Neural crest cell (in vitro differentiated cells): ENCODE data around the gene ZNF8. TPM values are rescaled to one million over a fixed set of nuclear protein-coding genes. Genes with fewer than 3 reads are reported as not detected.
A peak's percentile ranks its signal among the peaks of the same experiment; 100 is the strongest.

ENCODE experiments used
- DNase-seq: peaks from one replicate; pipeline ENCODE4 v3.0.0; 2021; ENCODE audit warnings: low read depth, mixed read lengths, low spot score
- H3K27ac Mint-ChIP-seq: one replicate; pipeline ENCODE4 v1.8.0; 2021; ENCODE audit warnings: mild to moderate bottlenecking, mixed read lengths; ENCODE audit not compliant: unreplicated experiment
- H3K27me3 Mint-ChIP-seq: 2 replicates; pipeline ENCODE4 v1.8.0; 2021; ENCODE audit warnings: low read depth, mild to moderate bottlenecking, mixed read lengths
- H3K36me3 Mint-ChIP-seq: 2 replicates; pipeline ENCODE4 v1.8.0; 2021; ENCODE audit warnings: low read depth, mild to moderate bottlenecking, mixed read lengths
- H3K4me1 Mint-ChIP-seq: 2 replicates; pipeline ENCODE4 v1.8.0; 2021; ENCODE audit warnings: mixed read lengths
- H3K4me3 Mint-ChIP-seq: one replicate; pipeline ENCODE4 v1.8.0; 2021; ENCODE audit warnings: mild to moderate bottlenecking, mixed read lengths
- H3K9me3 Mint-ChIP-seq: 2 replicates; pipeline ENCODE4 v1.8.0; 2021; ENCODE audit warnings: mixed read lengths
- total RNA-seq: library from RNA; stranded (reverse); gene quantifications from 2 replicates; pipeline ENCODE4 v1.2.1, GENCODE V29; 2021
- TF ChIP-seq, protein P1 (sequence below): fragments of 200-600 bp; sonication (generic); conservative IDR thresholded peaks from 2 replicates; pipeline ENCODE4 v1.5.0; 2021; ENCODE audit warnings: antibody characterized with exemption, mild to moderate bottlenecking

The ZNF8 gene
- total RNA-seq, 1 donor from 2014 or later = 20.0 TPM

- H3K9me3 Mint-ChIP-seq = peaks cover 15% of the 10 kb centered on the region
- TF ChIP-seq, protein P1, sequence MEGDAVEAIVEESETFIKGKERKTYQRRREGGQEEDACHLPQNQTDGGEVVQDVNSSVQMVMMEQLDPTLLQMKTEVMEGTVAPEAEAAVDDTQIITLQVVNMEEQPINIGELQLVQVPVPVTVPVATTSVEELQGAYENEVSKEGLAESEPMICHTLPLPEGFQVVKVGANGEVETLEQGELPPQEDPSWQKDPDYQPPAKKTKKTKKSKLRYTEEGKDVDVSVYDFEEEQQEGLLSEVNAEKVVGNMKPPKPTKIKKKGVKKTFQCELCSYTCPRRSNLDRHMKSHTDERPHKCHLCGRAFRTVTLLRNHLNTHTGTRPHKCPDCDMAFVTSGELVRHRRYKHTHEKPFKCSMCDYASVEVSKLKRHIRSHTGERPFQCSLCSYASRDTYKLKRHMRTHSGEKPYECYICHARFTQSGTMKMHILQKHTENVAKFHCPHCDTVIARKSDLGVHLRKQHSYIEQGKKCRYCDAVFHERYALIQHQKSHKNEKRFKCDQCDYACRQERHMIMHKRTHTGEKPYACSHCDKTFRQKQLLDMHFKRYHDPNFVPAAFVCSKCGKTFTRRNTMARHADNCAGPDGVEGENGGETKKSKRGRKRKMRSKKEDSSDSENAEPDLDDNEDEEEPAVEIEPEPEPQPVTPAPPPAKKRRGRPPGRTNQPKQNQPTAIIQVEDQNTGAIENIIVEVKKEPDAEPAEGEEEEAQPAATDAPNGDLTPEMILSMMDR = no peak
- H3K4me1 Mint-ChIP-seq = peaks cover 35% of the 10 kb centered on the region
- peak overlapping the region; percentile 99 for H3K4me3 Mint-ChIP-seq
- peak overlapping the region; percentile 96 for H3K27ac Mint-ChIP-seq
- peaks cover 64% of the 10 kb centered on the region for H3K36me3 Mint-ChIP-seq
- H3K27me3 Mint-ChIP-seq = peaks cover 5% of the 10 kb centered on the region
- DNase-seq = no peak
These were observed 811 bp upstream of the ZNF8 start for GRCh38 chr19:58277748-58278540.

DNA sequence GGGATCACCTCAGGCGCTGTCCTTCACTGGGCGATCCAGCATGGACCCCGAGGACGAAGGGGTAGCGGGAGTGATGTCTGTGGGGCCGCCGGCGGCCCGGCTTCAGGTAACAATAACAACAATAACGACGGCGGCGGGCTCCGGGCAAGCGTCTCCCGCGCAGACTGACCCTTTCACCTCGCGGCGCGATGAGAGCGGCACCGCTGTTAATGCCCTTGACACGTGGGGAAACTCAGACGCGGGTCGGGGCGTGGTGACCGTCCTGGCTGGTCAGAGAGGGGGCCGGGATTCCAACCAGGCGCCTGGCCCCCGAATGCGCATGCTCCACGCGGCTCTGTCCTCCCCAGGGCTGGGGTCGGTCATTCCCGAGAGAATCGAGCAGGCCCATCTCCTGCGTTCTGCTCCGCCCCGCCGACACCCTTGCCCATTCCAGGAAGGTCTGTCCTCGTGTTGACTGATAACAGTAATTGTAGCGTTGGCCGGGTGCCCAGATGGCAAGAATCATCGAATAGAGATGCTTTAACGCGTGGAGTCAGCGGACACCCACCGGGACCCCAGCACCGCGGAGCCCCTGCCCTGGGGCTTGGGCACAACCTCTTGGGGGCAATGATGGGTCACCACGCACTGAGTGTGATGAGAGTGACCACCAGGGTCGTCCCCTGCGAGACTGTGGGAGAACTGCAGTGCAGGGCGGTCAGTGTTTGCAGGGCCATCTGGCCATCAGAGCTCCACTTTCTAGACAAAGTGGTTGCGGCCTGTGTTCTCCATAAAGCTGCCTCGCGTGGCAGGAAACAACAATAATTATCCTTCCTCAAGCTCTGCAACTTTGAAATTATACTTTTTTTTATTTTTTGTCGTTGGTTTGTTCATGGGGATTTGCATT lies 528 bp downstream of the ZNF8 start:
- Mint-ChIP-seq H3K36me3 (peaks cover 65% of the 10 kb centered on the region), H3K4me1 (peaks cover 35% of the 10 kb centered on the region), H3K27ac (peak overlapping the region; percentile 97), H3K4me3 (peak overlapping the region; percentile 99), H3K9me3 (peaks cover 13% of the 10 kb centered on the region), H3K27me3 (peaks cover 5% of the 10 kb centered on the region)
- TF ChIP-seq, protein P1 = no peak
- peak; percentile 70 for DNase-seq

DNA sequence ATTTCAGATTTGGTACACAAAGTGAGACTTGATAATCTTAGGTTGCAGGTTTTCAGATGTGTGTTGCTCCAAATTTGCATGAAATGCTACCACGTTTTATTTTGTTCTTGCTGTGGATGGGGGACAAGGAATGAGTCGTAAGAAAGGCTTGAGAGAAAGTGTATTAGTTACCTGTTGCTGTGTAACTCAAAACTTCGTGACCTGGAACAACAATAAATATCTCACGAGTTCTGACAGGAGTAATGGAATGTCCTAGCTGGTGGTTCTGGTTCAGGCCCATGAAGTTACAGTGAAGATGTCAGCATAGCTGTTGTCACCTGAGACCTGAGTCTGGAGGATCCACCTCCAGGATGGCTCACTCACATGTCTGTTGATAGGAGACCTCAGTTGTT lies 1.2 kb downstream of the ZNF8 start:
- no peak for DNase-seq
- Mint-ChIP-seq H3K4me3 (peak overlapping the region; percentile 99), H3K27ac (peak overlapping the region; percentile 97), H3K4me1 (peaks cover 35% of the 10 kb centered on the region), H3K36me3 (peaks cover 60% of the 10 kb centered on the region), H3K9me3 (peaks cover 8% of the 10 kb centered on the region), H3K27me3 (peaks cover 5% of the 10 kb centered on the region)
- TF ChIP-seq, protein P1 = no peak

DNA sequence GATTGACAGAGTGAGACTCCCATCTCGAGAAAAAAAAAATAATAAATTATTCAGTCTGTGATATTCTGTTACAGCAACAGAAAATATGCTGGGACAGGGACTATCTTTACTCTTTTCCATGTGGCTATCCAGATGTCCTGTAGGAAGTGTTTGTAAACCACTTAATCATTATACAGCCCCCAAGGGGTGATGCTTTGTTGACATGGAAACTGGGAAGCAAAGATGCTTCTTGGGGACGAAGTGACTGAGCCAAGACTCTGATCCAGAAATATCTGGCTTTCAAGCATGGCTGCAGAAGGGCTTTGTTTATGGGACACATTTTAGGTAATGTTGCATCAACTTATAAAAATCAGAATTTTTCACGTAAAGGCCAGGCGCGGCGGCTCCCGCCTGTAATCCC lies 5.4 kb downstream of the ZNF8 start:
- H3K36me3 Mint-ChIP-seq = peaks cover 61% of the 10 kb centered on the region
- no peak overlapping the region for H3K4me3 Mint-ChIP-seq
- no peak for DNase-seq
- H3K27me3 Mint-ChIP-seq = no peaks in the 10 kb centered on the region
- H3K27ac Mint-ChIP-seq = no peak overlapping the region
- TF ChIP-seq, protein P1 = no peak
- peaks cover 24% of the 10 kb centered on the region for H3K4me1 Mint-ChIP-seq
- no peaks in the 10 kb centered on the region for H3K9me3 Mint-ChIP-seq

GRCh38 chr19:58291943-58292342 lies 13.2 kb downstream of the ZNF8 start:
- TF ChIP-seq, protein P1 = no peak

More at GRCh38 chr19:58291943-58292342, 13.2 kb downstream of the ZNF8 start:
- Mint-ChIP-seq H3K27ac (no peak overlapping the region), H3K36me3 (peaks cover 73% of the 10 kb centered on the region), H3K27me3 (no peaks in the 10 kb centered on the region), H3K4me3 (no peak overlapping the region), H3K4me1 (no peaks in the 10 kb centered on the region), H3K9me3 (peaks cover 4% of the 10 kb centered on the region)
- DNase-seq = no peak
